Activated CD4-positive, alpha-beta T cell treated with anti-CD3 and anti-CD28 coated beads for 4 hours (primary cell): ENCODE data around the gene XRN1.
"Not testable (repeated sequence)": the region's sequence is repeated elsewhere in the genome, so short reads cannot be mapped to it uniquely, and the experiment has no call there.

Experiments used
- DNase-seq, 2 donors: peaks; one replicate each; pipeline ENCODE4 v3.0.0-alpha.2; 2020

The XRN1 gene

DNA sequence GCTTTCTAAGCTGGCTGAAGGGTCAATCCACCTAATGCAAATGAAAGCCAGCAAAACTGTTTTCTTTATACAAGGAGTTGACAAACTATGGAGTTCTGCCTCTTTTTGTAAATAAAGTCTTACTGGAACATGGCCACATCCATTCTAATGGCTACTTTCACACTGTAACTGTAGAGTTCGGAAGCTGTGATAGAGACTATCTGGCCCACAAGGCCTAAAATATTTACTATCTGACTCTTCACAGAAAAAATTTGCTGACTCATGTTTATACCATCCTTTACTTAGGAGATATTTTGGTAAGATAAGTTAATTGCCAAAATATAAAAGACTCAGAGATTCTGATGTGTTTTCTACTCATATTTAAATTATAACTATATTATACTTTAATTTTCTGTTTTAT, 128.7 kb downstream of the XRN1 start:
- DNase-seq, result no peak

DNA sequence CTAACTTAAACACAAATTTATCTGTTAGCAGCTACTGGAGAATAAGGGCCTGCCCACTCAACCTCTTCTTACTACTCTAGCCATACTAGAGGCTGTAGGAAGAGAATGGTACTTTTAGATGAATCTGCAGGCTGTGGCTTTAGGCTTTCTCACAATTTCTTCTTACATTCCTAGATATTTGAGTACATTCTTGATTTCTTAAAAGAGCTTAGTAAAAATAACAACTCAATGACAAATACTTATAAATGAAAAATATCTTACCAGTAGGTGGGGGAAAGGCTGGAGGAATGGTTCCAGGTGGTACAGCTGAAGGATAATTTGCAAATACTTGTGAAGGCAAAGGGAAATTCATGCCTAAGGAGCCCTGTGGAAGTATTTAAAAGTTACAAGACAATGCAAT, 129.5 kb downstream of the XRN1 start:
- DNase-seq, result no peak

DNA sequence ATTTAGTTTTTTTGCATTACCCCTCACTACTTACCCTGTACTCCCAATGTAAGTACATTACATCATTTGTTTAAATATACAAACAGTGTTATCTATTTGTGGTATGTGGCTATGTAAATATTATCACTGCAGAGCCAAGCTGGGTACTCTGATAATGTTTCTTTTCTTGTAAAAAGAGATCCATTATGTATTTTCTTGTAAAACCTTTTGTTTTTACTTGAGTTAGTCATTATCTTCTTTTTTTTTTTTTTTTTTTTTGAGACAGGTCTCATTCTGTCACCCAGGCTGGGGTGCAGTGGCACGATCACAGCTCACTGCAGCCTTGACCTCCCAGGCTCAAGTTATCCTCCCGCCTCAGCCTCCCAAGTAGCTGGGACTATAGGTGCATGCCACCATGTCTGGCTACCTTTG, 131.9 kb downstream of the XRN1 start:
- not testable (repeated sequence) for DNase-seq

DNA sequence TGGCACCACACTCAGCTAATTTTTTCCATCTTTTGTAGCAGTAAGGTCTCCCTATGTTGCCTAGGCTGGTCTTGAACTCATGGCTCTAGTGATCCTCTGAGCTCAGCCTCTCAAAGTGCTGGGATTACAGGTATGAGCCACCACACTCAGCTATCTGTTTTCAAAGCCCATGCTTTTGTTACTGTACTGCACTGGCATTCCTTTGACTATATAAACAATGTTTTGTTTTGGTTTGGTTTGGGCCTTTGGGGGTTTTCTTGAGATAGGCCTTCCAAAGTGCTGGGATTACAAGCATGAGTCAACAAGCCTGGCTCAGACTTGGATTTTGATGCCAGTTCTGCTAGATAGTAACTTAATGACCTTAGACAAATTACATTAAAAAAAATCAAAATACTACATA, 132.8 kb downstream of the XRN1 start:
- no peak for DNase-seq

DNA sequence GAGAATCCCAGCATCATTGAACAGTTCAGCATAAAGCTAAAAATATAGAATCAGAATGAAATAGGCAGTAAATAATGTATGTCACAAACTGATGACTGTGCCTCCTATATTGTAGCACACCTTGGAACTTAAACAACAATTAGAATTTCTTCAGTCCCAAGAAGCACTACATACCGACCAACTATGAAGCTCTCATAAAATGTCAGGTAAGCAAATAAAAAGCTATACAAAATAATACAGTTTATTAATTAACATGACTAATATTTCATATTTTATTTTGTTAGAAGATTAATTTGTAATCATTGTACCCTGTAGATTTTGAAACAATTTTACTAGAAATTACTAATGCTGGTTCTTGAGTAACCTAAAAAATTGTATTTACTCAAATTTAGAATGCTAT, 137.4 kb downstream of the XRN1 start:
- no peak for DNase-seq

DNA sequence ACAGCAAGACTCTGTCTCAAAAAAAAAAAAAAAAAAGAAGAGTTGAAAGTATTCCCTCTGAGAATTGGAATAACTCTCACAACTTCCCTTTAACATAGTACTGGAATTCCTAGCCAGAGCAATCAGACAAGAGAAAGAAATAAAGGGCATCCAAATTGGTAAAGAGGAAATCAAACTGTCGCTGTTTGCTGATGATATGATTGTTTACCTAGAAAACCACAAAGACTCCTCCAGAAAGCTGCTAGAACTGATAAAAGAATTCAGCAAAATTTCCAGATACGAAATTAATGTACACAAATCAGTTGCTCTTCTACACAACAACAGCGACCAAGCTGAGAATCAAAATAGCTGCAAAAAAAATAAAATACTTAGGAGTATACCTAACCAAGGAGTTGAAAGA, 145.0 kb downstream of the XRN1 start:
- DNase-seq, result not testable (repeated sequence)

DNA sequence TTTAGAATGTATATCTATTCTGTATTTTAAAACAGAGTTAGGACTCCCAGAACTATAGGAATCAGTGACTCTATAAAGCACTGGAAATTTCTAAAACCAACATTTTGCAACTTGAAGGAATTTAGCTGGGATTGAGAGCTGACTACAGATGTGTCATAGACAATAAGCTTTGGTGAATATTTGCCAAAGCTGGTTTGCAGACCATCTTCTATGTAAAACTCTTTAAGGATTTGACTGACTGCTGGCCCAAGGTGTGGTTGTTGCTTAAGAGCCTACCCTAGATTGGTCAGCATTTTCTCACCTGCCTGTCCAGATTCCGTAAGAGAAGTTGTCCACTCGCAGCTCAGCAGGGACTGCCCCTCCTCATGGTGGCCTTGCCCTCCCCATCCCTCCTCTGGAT, 149.2 kb downstream of the XRN1 start:
- no peak for DNase-seq

DNA sequence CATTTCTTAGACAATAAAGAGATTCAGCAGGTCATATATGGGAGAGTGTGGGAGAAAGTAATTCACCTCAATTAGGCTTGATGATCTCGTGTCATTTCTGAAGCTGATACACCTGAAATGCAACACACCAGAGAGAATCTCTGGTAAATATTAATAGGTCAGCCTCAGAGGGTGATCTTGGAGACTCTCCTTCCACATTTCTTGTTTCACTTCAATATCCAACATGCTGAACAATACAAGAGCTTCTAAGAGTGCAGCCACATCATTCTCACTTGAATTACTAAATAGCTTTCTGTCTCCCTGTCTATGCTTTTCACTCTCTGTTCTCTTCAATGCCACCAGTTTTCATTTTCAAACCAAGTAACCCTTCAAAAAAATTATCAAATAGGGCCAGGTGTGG, 151.3 kb downstream of the XRN1 start:
- no peak for DNase-seq

DNA sequence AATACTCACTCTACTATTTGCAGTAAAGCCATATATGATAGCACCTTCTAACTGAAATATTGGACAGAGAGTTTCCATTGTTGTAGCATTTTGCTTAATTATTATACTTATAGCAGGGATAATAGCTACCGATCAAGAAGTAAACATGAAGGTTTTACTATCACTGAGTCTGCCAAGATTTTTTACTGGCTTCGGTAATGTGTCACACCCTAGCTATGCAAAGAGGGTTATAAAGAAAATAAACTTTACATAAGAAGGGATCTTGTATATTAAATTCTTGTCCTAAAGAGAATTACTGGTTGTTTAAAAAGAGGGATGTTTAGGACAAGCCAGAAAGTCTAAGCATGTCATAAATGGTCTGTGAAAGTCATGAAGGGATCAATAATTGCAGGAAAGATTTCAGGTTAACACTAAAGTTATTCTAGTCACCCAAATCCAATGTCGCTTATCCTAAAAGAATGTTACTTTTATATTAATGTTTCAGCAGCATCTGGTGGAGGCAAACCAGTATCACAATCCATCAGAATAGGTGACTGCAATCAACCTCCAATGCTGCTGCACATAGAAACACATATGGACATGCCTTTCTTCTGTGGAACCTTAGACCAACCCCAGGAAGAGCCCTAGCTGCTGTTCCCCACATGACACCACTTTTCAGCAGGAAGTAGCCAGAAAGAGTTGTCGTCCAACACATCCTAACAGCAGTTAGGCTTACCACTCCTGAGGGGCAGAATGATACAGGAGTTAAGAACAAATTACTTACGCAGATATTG, 159.8 kb downstream of the XRN1 start:
- DNase-seq, result no peak

DNA sequence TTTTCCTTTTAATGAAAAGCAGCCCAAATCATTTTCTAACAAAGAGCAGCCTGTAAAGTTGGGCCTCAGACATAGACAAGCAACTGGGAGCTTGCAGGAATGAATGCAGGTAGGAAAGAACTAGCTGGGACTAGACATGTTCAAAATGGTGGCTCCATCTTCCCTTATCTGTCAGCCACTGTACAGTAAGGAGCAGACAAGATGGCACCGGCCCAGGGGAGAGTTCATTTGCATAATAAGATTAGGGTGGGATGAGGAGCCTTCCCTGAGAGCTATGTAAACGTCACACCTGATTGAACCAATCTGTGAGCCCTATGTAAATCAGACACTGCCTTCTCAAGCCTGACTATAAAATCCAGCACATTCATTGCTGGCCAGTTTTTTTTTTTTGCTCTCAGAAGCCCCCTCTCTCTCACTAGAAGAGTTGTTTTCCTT, 162.7 kb downstream of the XRN1 start:
- no peak for DNase-seq

DNA sequence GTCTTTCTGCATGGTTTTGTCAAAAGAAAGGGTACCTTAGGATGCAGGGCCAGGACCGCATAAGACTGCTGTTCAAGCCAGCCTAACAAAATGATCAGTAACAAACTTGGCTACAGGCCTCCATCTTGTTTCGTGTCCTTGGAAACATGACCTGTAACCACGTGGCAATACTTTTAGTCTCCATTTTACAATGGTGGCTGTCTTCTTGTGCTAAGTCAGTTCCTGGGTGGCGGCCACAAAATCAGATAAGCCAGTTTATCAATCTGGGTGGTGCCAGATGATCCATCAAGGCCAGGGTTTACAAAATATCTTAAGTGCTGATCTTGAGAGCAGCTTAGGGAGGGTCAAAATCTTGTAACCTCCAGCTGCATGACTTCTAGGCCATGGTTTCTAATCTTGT, 165.3 kb downstream of the XRN1 start:
- no peak for DNase-seq

DNA sequence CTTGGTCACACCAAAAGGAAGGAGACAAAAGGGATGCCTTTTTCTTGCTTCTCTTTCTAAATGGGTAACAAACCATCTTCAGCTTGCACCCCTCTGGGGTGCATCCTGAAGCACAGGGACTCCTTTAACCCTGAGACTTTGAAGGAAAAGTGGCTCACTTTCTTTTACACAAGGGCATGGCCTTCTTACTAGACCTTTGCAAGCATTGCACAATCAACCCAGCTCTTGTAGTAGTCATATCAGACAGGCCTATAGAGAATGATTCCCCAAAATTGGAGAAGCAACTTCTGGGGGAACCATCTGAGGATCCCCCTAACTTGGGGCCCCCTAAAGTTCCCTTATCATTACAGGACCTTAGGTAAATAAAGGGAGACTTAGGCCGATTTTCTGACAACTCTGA, 166.4 kb downstream of the XRN1 start:
- DNase-seq, result no peak

DNA sequence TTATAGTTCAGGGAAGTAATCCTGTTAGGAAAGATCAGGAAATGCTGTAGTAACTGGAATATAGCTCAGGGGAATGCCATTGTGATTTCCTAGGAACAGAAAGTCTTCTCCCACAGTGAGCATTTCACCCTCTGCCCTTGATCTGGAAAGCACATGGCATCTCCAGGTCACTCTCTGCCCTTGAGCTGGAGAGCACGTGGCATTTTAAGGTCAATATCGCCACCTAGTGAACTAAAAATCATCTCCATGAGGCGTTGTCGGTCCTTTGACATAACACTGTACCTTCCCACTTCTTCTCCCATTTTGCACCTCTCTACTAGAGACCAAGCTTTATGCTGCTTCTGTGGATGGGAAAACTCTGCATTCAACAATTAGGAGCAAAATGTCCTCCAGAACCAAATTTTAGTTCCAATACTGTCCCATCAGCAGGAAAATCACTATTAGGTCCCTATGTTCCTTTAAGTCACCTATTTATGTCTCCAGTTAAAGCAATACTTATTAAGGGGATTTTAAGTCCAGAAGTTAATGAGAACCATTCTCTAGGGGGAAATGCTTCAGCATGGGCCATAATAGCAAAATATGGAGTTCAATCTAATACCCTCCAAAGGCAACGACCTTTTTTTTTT, 167.8 kb downstream of the XRN1 start:
- DNase-seq, result peak; percentile 28 to 45

DNA sequence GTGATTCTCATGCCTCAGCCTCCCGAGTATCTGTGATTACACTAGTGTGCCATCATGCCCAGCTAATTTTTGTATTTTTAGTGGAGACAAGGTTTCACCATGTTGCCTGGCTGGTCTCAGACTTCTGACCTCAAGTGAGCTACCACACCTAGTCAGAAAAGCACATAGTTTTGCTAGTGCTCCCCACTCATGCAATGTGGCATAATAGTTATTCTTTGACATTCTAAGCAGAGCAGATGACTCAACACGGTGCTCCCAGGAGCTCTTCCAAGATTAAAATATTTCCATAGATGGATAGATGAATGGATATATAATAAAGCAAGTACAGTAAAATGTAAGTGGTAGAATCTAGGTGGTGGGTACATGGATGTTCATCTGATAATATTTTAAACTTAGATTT, 169.4 kb downstream of the XRN1 start:
- no peak for DNase-seq

DNA sequence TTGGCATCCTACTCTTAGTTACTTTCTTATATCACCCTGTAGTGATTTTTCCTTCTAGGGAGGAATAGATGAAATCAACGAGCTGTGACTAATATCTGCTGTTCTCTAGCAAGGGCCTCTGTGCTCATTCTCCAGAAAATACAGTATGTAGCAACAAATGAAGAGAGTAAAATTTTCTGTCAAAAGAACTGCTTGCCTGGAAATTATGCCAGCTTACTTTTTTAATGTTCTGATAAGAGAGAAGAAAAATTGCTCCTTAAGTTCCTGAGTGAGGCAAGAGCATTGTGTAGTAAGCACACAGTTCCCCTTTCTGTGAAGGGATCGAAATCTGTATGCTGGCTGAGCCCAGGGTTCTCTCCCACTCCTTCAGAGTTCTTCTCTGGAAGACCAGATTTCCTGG, 171.1 kb downstream of the XRN1 start:
- no peak for DNase-seq

DNA sequence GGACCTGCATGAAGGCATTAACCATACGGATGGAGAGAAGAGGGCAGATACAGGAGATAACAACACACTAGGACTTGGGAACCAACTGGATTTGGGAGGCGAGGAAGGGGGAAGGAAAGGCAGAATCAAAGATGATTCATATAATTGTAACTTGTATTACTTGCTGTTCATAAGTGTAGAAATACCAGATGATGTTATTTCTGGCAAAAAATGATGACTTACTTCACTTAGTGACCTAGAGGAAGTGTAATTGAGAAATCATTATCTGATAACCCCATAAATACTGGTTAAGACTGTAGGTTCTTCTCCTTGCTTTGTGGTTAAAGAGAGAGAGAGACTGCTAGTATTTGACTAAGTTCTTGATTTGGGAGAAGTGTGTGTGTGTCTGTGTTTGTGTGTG, 172.0 kb downstream of the XRN1 start:
- DNase-seq, result no peak

DNA sequence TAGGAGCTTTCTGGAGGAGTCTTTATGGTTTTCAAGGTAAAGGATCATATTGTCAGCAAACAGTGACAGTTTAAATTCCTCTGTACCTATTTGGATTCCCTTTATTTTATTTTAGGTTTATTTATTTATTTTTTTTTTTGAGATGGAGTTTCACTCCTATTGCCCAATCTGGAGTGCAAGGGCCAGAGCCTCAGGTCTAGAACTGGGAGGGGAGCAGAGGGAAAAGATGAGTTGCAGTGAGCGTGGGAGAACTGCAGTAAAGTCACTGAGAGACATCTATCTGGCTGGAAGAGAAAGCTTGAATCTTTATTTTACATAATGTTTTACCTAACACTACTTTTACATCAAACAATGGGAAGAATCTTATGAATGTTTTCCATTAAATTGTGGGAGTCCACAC, 172.9 kb downstream of the XRN1 start:
- no peak for DNase-seq

DNA sequence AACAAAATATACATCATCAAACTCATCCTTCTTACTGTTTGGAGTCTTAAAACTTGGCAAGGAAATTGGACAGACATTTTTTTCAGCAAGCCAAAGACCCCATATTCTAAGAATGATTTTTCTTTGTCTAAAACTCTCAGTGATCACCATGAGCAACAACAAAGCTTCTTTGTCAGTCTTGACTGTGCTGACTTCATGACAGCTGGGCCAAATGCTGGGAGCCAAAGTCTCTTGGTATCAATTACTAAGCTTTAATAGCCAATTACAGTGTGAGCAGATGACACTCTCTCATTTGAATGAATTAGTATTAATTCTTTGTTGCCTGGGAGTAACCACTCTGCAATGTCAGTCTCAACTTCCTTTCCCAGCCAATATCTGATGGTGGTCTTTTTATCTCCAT, 174.3 kb downstream of the XRN1 start:
- no peak for DNase-seq

DNA sequence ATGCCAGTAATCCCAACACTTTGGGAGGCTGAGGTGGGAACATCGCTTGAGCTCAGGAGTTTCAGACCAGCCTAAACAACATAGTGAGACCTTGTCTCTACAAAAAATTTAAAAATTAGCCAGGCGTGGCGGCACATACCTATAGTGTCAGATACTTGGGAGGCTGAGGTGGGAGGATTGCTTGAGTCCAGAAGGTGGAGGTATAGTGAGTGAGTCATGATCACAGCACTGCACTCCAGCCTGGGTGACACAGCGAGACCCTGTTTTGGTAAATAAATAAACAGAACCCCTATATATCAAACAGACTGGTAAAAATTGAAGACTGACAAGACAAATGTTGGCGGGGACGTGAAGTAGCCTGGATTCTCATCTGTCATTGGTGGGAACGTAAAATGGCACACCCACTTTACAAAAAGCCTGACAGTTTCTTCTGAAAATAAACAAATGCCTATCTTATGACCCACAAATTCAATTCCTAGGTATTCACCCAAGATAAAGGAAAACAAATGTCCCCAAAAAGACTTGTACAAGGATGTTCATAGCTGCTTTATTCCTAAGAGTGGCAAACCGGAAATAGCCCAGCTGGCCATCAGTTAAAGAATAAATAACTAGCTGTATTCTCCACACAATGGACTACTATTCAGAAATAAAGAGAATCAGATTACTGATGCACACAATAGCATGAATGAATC, 175.5 kb downstream of the XRN1 start:
- no peak for DNase-seq

DNA sequence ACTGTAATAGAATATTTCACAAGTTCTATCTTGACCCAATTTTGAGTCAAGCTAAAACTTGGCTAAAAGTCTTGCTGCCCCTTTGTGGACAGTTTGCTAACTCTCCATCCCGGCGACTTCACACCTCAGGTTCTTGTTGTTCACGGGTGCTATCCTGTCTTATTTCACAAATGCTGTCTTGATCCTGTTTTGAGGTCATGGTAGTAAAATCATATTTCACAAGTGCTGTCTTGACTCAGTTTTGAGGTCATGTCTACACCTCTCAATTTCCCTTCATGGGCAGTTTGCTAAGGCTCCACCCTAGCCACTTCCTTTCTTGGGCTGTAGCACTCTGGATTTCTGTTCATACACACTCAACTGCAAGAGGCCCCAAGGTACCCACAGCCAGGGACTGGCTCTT, 177.4 kb downstream of the XRN1 start:
- DNase-seq, result peak in 1 of 2 donors; percentile 2

DNA sequence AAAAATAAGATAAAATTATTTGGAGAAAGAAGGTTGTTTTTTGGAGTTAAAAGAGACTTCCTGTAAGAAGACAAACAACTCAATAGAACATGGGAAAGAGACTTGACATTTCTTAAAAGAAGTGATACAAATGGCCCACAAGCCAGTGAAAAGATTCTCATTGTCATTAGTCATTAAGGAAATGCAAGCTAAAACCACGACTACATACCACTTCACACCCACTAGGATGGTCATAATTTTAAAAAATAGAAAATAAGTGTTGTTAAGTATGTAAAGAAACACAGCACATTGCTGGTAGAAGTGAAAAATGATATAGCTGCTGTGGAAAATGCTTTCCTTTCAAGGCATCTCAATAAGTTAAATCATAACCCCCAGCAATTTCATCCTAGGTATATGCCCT, 178.1 kb downstream of the XRN1 start:
- no peak for DNase-seq

DNA sequence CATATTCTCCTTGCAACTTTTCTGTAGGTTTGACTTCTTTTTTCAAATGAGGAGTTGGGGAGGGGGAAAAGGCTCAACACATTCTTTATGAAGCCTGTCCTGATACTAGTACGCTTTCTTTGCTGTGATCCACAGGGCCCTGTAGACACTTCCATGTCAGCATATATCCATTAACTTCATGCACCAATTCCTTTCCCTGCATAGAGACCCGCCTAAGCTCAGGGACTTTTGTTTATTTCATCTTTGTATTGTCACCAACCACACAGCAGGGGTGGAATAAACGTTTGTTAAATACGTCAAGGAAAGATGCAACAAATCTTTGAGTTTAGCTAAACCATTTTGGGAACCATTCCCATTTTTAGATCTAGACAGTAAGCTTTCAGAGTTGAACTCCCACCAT, 179.4 kb downstream of the XRN1 start:
- DNase-seq, result no peak

DNA sequence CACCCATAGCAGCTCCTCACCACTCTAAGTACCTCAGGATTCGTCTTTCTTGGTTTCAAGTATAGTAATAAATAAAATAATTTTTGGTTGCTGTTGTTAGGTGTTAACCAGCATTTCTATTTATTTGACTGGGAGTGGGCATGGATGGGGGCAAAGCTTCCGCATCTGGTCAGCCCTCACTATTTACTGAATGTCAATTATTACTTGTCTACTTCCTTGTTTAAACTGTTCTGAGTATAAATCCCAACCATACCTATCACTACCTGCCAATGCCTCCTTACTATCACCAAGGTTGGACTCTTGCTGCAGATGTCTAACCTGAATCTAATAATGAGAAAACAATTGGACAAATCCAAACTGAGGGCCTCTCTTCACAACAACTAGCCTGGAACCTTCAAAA, 180.6 kb downstream of the XRN1 start:
- DNase-seq, result no peak

DNA sequence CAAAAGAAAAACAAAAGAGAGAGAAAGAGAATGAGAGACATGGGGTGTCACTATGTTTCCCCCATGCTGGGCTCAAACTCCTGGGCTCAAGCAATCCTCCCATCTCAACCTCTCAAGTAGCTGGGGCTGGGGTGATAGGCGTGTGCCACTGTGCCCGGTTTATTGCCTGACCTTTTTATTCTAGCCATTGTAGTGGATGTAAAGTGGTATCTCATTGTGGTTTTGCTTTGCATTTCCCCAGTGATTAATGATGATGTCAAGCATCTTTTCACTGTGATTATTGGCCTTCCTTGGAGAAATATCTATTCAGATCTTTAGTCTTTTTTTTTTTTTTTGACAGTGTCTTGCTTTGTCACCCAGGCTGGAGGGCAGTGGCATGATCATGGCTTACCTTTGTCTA, 184.7 kb downstream of the XRN1 start:
- DNase-seq, result no peak
